ENCODE measurements around the gene KL. TPM values are rescaled to one million over a fixed set of nuclear protein-coding genes. Genes with fewer than 3 reads are reported as not detected.
A peak's percentile ranks its signal among the peaks of the same experiment; 100 is the strongest.

The KL gene
- total RNA-seq, 1 donor from 2014 or later = 1.8 TPM

DNA sequence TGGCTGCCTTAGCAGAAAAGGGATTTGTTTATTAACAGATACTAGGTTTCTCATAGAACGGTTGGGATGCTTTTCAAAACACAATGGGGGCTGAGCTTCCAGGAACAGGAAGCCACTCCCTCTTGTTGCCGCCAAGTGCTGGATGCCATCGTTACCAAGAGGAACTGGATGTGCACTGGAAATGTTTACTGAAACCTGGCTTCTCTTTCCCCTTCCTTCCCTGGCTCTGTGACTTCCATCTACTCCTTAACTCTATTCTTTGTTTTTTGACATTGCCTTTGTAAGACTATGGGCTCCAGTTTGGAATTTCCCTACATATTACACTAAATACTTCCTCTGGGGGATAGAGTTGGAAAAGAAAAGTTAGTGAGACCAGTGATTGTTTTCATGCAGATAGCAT is 11.7 kb upstream of the KL start:
- no peak for DNase-seq (ENCODE audit: low spot score)

DNA sequence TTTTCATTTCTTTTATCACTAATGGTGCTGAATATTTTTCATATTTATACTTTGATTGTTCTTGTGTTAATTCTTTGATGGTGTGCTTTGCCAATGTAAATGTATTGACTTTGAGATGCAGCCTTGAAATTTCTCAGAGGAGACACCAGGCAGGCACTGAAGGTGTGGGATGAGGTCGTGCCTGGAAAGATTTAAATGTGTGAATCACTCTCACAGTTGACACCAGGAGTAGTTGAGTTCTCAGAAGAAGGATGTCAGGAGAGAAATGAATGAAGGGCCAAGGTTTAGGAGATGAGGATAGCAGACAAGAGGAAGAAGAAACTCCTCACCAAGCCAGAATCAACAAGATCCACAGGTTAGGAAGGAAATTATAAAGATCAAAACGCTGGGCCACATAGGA is 10.1 kb upstream of the KL start:
- DNase-seq (ENCODE audit: low spot score) = no peak

DNA sequence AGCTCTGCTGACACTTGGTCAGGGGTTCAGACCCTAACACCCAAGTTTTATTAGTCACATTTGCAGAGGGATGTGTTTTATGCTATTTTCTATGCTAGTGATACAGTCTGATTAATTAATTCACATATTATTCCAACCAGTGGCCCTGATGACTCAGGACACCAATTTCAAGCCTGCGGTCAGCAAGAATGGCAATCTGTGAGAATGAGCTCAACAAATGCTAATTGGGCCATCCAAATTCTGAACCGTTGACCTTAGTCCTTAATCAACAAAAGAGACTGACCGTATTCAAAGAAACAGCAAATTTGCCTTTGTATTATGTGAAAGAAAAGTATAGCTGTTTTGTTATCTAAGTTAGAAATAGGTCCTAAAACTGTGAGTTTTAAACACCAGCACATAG is 9.6 kb upstream of the KL start:
- DNase-seq (ENCODE audit: low spot score) = no peak

DNA sequence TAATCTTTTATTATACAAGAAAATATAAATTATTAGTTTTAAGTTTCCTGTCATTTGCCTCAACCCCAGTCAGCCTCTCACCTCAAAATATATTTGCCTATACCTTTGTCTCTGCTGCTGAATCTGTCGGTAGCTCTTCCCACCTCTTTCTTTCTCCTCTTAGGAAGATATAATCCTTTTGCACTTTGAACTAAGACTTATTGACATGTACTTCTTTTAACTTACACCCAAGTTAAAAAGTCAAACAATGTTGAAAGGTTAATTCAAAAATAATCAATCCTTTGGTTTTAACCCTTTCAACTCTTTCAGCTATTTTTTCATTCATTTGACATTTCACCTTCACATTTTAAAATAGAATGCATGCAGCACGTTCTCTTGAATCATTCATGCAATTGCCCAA is 9.0 kb upstream of the KL start:
- DNase-seq (ENCODE audit: low spot score) = no peak

DNA sequence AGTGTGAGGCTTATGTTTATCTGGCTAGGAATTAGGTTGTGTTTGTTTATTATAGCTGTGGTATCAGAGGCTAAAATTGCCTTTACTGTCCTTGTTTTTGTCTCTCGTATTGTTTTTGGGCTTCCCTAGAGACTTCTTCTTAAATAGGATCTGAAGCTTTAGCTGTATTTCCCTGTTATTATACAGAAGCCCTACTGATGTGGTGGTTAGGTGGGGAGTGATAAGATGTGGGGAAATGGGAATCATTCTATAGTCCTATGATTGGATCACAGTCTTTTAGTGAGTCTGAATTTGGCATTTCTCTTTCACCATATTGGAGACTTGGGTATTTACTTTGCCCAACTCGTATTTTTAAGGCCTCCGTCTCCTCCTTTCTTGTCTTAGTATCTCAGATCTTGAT is 8.3 kb upstream of the KL start:
- no peak for DNase-seq (ENCODE audit: low spot score)

DNA sequence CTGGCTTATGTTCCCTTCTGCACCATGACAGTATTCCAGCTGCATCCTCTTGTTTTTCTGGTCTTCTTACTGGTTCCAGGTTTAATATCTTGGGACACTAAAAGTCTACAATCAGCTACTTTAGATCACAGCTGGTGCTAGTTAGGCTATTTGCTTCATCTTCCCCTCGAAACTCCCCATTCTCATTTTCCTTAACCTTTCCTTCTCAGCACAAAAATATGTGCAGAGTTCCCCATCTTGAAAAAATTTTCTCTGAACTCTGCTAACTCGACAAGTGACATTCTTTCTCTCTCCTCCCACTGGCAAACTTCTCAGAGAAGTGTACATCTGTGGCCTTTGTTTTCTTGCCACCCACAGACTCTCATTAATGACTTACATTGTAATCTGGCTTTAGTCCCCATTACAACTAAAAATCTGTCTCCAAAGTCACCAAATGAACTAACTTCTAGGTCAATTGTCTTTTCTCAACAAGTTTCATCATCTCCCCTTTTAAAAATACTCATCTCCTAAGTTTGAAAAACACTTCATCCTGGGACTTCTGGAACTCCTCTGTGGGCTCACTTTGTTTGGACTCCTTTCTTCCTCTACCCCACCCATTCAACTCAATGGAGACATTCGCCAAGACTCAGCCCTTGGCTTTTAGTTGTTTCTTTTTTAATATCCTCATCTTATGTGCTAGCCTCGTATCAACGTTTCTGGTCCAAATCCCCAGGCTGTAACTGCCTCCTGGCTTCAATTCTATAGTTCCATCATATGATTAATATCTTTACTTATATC is 7.1 kb upstream of the KL start:
- DNase-seq (ENCODE audit: low spot score) = no peak

DNA sequence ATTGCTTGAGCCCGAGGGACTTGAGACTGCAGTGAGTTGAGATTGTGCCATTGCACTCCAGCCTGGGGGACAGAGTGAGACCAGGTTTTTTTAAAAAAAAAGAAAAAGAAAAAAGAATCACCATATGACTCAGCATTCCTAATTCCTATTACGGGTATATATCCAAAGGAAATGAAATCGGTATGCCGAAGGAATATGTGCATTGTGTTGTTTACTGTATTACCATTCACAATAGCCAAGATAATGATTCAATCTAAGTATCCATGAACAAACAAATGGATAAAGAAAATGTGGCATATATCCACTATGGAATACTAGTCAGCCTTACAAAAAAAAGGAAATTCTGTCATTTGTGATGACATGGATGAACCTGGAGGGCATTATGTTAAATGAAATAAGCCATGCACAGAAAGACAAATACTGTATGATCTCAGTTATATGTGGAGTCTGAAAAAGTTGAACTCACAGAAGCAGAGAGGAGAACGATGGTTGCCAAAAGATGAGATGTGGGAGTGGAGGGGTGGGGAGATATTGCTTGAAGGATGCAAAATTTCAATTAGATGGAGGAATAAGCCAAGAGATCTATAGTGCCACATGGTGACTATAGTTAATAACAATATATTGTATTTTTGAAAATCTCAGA is 4.3 kb upstream of the KL start:
- DNase-seq (ENCODE audit: low spot score) = no peak

DNA sequence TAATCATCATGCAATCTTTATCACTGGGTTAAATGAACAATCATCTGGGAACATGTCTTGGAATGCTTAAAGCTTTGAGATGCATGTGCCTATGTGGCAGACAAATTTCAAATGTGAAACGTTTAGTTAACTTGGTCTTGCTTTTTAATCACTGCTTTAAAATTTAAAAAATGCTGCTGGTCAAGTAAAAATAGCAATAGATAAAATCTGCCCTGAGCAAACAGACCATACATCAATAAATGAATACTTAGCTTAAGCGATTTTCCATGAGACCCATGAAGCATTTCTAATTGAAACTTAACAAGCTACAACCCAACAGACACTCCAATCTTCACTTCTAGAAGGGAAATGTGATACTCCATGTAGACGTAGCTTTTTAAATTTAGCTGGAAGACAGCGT is 1.9 kb upstream of the KL start:
- DNase-seq (ENCODE audit: low spot score) = no peak

DNA sequence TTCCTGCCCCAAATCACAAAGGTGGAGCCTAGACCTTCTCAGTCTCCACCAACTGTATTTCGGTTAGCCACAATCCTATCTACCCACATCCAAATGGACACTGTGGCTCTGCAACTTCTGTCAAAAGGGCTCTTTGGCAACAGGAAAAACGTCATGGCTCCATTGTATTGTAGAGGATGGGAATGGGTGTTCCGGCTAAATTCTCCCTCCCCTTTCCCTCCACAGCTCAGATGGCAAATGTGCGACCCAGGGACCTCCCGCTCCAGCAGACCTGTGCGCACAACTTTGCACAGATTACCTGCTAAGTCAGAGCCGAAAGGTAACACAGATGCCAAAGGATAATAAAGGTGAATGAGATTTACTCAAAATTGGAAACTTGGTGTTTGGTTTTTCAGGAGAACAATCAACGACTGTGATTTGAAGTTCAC is 968 bp upstream of the KL start:
- no peak for DNase-seq (ENCODE audit: low spot score)

DNA sequence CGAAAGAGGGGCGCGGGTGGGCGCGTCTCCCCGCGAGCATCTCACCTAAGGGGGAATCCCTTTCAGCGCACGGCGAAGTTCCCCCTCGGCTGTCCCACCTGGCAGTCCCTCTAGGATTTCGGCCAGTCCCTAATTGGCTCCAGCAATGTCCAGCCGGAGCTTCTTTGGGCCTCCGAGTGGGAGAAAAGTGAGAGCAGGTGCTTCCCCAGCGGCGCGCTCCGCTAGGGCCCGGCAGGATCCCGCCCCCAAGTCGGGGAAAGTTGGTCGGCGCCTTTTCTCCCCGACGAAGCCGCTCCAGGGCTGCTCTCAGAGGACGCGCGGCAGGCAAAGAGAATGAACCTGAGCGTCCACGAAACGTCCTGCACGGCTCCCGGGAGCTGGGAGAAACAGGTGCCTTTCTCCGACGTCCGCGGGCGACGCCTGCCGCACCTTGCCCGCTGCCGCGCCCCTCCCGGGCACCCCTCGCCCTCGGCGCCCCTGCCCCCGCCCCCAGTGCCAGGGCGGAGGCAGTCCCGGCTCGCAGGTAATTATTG is 366 bp upstream of the KL start:
- DNase-seq (ENCODE audit: low spot score) = no peak

DNA sequence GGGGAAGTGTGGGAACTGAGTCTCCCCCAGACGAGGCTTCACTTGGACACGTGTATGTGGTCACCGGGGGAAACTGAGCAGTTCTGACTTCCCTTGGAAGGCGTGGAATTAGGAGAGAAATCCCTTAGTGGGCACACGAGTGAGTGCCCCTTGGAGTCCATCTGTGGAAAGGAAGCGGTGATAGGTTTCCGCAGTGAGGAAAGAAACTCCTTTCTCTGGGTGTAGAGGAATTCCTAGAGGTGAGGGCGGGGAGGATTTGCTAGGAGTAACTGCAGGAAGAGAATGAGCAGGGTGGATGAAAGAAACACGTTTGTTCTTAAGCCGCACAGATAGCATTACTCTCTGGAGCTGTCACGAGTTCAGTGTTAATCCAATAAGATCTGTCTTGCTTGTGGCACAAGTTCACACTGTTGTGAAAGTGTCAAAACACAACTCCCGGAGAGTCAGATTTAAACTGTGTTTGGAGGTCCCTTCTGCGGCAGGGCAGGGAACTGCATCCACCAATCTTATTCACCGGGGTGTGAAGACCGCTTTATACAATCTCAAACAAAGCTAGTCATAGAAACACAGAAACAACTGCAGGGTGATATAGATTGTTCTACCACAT is 1.2 kb downstream of the KL start:
- DNase-seq (ENCODE audit: low spot score) = peak; percentile 24

DNA sequence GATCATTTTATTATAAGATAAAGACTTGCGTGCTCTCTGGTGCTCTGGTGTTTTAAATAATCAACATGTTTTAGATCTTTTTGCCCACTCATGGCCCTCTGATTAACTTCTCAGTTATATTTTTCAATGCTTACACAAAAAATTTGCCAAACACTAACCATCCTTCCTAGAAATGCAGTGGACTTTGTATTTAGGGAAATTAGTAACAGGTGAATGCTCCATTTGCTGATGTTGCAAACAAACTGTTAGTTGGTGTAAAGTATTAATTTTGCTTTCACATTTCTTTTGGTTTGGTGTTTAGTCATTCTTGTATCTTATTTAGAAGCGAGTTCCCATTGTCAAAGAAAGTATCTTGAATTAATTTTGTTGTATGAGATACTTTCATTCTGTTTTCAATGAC is 2.7 kb downstream of the KL start:
- DNase-seq (ENCODE audit: low spot score) = no peak

DNA sequence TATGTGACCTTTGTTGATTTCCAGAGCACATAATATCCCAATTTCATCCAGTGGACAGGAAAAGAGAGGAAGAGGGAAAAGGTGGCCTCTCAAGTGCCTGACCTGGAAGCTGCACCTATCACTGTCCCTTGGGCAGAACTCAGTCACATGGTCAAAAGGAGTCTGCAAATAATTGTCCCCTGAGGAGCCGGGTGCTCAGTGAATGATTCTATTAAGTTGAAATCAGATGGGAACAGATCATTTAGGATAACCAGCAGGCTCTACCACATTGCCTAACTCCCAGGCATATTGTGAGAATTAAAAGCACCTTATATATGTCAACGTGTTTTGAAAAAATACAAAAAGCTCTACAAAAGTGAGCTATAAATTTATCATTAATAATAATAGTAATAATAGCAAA is 6.8 kb downstream of the KL start:
- no peak for DNase-seq (ENCODE audit: low spot score)

DNA sequence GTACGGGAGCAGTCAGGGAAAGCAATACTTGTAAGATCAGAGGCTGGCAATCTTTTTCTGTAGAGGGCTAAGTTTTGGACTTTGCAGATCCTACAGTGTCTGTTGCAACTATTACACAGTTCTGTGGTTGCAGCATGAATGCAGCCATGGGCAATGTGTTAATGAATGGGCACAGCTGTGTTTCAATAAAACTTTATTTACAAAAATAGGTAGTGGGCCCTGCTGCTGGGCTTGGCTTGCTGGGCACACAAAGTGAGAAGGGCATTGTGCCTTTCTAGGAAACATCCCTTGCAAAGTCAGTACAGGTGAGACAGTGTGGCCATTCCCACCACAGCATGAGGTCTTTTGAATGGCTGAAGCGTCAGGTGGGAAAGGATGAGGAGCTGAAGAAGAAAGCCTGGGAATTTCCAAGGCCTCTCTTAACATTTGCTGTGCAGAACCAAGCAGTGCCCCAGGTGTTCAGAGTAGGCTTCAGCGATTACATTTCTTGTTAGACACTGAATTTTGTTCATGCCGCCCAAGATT is 9.1 kb downstream of the KL start:
- DNase-seq (ENCODE audit: low spot score) = no peak

DNA sequence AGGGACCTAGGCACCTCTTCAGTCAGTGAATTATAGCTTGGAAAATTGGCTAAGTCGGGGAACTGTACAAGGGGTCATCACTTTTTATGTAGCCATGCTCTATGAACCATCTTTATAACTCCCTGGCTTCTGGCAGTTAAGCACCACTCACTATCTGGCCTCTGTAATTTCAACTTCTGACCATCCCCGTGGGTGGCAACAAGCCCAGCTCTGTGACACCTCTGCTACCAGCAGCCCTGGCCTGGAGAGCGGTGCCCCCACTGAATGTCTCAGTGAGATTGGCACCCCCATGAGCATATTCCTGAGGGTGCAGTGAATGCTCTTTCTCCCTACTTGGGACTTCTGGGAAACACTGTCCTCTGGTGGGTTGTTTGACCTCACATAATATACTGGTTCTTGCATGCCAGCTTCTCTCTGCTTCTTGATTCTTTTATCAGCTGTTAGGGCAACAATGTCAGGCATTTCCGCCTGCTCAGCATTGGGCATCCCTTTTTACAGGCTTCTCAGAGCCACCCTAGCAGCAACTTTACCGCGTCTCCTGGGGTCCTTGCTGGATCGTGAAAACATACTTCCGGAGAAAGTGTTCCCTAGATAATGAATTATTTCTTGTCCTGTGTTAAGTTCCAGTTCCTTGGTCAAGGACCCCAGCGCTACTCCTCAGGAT is 10.4 kb downstream of the KL start:
- no peak for DNase-seq (ENCODE audit: low spot score)

DNA sequence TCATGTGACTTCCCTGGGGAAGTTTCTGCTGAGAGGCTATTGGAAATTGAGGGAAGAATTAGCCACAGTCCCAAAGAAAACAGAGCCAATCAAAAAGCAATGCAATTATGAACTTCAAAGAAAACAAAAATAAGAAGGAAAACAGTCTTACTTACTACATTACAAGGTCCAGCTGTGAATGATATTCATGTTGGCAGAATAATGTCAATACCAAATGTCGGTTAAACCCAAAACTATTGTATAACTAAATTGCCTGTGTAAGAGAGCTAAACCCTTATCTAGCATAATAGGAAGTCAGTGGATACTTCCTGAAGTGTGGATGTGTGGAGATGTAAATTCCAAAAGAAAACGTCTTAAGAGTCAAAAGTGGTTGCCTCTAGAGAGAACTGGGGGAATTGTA is 12.4 kb downstream of the KL start:
- no peak for DNase-seq (ENCODE audit: low spot score)

DNA sequence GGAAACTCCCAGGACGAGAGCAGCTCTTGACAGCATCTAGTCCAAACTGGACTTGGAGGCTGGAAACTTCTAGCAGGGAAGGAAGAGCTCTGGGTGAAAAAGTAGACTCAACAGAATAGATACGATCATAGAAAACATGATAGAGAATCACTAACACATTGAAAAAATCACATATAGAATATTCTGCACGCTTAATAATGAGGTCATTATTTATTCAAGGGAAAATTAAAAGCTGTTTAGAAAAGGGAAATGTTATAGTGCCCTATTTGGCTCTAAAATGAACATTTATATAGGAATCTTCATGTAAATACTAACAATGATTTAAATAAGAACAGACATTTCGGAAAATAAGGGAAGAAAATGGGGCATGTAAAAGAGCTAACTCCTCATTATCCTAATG is 15.1 kb downstream of the KL start:
- no peak for DNase-seq (ENCODE audit: low spot score)

DNA sequence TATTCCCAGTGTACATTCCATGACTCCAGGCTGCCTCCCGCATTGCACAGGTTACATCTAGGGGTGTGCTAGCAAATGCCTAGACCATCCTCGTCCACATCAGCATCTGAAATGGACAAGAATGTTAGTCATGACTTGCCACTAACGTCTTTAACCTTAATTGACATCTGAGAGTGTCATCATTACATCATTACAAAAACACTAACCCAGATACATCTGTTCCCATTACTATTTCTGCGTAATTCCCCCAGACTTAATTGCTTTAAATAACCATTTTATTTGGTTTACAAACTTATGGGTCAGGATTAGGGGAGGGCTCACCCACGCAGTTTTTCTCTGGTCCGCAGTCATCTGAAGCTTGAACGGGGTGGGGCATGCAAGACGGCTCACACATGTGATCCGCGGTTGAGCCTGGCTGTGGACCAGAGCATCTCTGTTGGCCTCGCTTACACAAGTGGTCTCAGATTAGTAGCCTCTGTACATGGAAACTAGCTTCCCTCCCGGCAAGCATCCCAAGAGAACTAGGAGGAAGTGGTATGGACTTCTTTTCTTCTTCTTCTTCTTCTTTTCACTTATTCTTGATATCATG is 15.9 kb downstream of the KL start:
- no peak for DNase-seq (ENCODE audit: low spot score)

DNA sequence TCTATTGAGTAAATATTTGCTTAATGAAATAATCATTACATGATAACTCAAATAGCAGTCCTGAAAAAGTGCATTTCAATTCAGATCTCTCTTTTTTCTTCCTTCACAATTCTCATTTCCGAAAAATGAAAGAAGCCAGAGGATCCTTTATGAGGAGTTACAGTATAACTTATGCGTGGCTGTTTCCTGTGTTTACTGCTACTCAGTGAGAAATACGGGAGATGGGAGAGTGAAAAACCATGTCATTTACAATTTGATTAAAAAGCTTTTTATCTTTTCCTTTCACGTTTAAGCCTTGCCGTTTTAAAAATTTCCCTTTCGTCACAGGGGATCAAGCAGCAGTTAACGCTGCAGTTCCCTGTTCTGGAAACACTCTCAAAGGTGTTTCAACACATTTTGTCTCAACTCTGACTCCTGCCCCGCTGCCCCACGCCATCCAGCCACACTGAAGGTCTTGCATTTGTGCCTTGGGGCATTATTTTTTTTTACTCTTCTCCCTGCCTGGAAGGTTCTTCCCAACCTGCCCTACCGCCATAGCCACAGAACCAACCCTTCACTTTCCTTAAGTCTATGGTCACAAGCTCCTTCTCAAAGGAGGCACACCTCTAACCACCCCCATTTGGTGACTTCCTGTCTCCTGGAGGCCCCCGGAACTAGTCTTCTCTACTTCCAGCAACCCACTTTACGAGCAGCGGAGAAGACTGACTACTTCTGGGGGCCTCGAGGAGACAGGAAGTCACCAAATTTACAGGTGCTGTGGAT is 17.0 kb downstream of the KL start:
- DNase-seq (ENCODE audit: low spot score) = no peak

DNA sequence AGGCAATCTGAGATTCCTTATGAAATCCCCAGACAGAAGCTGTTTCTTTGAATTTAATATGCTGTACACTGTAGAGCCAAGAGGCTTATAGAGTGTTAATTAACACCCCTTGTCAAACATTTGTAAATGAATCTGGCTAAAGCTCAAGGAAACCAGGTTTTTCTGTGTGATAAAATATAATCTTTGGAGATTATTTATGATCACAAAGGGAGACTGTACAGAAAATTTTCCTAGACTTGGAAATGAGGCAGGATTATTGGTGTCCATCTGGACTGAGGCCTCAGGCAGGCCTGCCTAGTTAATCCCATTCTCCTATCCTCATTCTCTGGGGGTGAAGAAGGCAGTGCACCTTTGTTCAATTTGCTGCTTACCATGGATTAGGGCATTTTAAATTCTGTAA is 17.8 kb downstream of the KL start:
- no peak for DNase-seq (ENCODE audit: low spot score)

DNA sequence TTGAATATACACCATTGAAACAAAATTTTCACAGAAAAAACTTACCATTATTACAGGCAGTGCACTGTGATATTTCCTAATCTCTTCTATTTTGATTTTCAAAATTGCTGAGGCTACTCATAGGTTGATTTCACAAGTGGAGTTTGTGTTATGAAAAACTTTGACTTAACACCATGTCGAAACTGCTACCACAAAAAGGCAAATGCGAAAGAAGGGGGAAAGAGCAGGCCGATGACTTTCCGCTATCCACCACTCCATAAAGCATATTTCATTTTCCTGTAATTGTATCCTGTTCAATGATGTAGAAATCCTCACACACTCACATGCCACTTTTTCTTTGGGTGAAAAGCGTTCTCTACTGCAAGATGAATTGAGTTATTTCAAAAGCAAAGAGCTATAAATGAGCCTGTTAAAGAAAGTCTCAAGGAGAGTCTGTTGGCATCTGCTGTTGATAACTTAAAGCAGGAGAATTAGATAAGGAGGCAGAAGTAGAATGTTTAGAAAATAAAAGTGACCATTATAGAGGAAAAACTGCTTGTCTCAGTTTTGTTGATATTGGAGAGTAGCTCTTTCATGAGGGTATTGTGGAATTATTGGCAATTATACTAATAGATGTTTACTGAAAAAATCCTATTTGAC is 18.8 kb downstream of the KL start:
- DNase-seq (ENCODE audit: low spot score) = no peak
